ENCODE results near the gene SCN3B. TPM values are rescaled to one million over a fixed set of nuclear protein-coding genes. Genes with fewer than 3 reads are reported as not detected.

The SCN3B gene
- total RNA-seq, 1 donor from 2014 or later: not detected

GRCh38 chr11:123659311-123659710 lies 4.9 kb upstream of the SCN3B start:
- no peak overlapping the region for H3K4me3 ChIP-seq
- Mint-ChIP-seq H3K4me3 (no peak overlapping the region), H3K27ac (no peak overlapping the region), H3K9me3 (peaks cover 9% of the 10 kb centered on the region), H3K4me1 (peaks cover 3% of the 10 kb centered on the region), H3K27me3 (ENCODE audit: insufficient read depth, low read depth) (peaks cover 19% of the 10 kb centered on the region), H3K36me3 (no peaks in the 10 kb centered on the region)
- H4K20me1 ChIP-seq (ENCODE audit: low read depth): peaks cover under 1% of the 10 kb centered on the region
- H3K4me1 ChIP-seq: peaks cover 7% of the 10 kb centered on the region
- no peaks in the 10 kb centered on the region for H3K79me2 ChIP-seq (ENCODE audit: low read depth)
- TF ChIP-seq EZH2phosphoT487 (IDR thresholded peaks at IDR 0.05) (no peak), CTCF (IDR thresholded peaks at IDR 0.05) (no peak), EZH2 (IDR thresholded peaks at IDR 0.05) (no peak)
- H3K4me2 ChIP-seq: no peak overlapping the region
- H2AFZ ChIP-seq (replicated peaks): no peak overlapping the region
- H3K27me3 ChIP-seq: peaks cover 44% of the 10 kb centered on the region
- peaks cover 9% of the 10 kb centered on the region for H3F3A ChIP-seq (ENCODE audit: low read depth)
- no peaks in the 10 kb centered on the region for H3K9me3 ChIP-seq (ENCODE audit: low read depth)
- H3K27ac ChIP-seq: no peak overlapping the region
- H3K36me3 ChIP-seq: no peaks in the 10 kb centered on the region
- H3K9ac ChIP-seq: no peak overlapping the region
- no peak for DNase-seq (ENCODE audit: low spot score)

GRCh38 chr11:123653827-123654565 lies 428 bp downstream of the SCN3B start:
- Mint-ChIP-seq H3K4me3 (peak overlapping the region; percentile 81), H3K9me3 (no peaks in the 10 kb centered on the region), H3K27ac (no peak overlapping the region), H3K4me1 (peaks cover 3% of the 10 kb centered on the region), H3K27me3 (ENCODE audit: insufficient read depth, low read depth) (peaks cover 38% of the 10 kb centered on the region), H3K36me3 (no peaks in the 10 kb centered on the region)
- Histone ChIP-seq H3K4me3 (peak overlapping the region; percentile 68), H3K27me3 (peaks cover 90% of the 10 kb centered on the region), H3K27ac (no peak overlapping the region), H3K4me1 (peaks cover 7% of the 10 kb centered on the region), H2AFZ (replicated peaks) (peak overlapping the region; percentile 99), H3K36me3 (no peaks in the 10 kb centered on the region), H3K4me2 (peak overlapping the region; percentile 94), H3K9ac (no peak overlapping the region), H4K20me1 (ENCODE audit: low read depth) (peaks cover 15% of the 10 kb centered on the region), H3F3A (ENCODE audit: low read depth) (peaks cover 18% of the 10 kb centered on the region), H3K79me2 (ENCODE audit: low read depth) (no peaks in the 10 kb centered on the region), H3K9me3 (ENCODE audit: low read depth) (no peaks in the 10 kb centered on the region)
- TF ChIP-seq CTCF (IDR thresholded peaks at IDR 0.05) (peak; percentile 43), EZH2 (IDR thresholded peaks at IDR 0.05) (peak; percentile 62), EZH2phosphoT487 (IDR thresholded peaks at IDR 0.05) (peak; percentile 48)
- peak; percentile 74 for DNase-seq (ENCODE audit: low spot score)

GRCh38 chr11:123653483-123653826 lies 969 bp downstream of the SCN3B start:
- TF ChIP-seq EZH2 (IDR thresholded peaks at IDR 0.05): peak; percentile 76
- no peak for TF ChIP-seq CTCF (IDR thresholded peaks at IDR 0.05)
- peak; percentile 70 for TF ChIP-seq EZH2phosphoT487 (IDR thresholded peaks at IDR 0.05)
- Histone ChIP-seq H3K27ac (no peak overlapping the region), H3K9ac (no peak overlapping the region), H4K20me1 (ENCODE audit: low read depth) (peaks cover 15% of the 10 kb centered on the region), H3K4me1 (peaks cover 7% of the 10 kb centered on the region), H3F3A (ENCODE audit: low read depth) (peaks cover 18% of the 10 kb centered on the region), H3K79me2 (ENCODE audit: low read depth) (no peaks in the 10 kb centered on the region), H3K4me2 (peak overlapping the region; percentile 94), H3K27me3 (peaks cover 85% of the 10 kb centered on the region), H3K9me3 (ENCODE audit: low read depth) (no peaks in the 10 kb centered on the region), H3K36me3 (no peaks in the 10 kb centered on the region), H3K4me3 (peak overlapping the region; percentile 68), H2AFZ (replicated peaks) (no peak overlapping the region)
- H3K4me3 Mint-ChIP-seq: peak overlapping the region; percentile 81
- H3K27ac Mint-ChIP-seq: no peak overlapping the region
- H3K9me3 Mint-ChIP-seq: no peaks in the 10 kb centered on the region
- no peak for DNase-seq (ENCODE audit: low spot score)
- H3K27me3 Mint-ChIP-seq (ENCODE audit: insufficient read depth, low read depth): peaks cover 38% of the 10 kb centered on the region
- H3K4me1 Mint-ChIP-seq: peaks cover 3% of the 10 kb centered on the region
- no peaks in the 10 kb centered on the region for H3K36me3 Mint-ChIP-seq

Data from neural progenitor cell (in vitro differentiated cells).